IPS-NIHi11 (cell line): ENCODE measurements around the gene CLNS1A.
"Not testable (repeated sequence)": the region's sequence is repeated elsewhere in the genome, so short reads cannot be mapped to it uniquely, and the experiment has no call there.

Experiments used
- DNase-seq: peaks from one replicate; pipeline ENCODE4 v3.0.0; 2012; ENCODE audit warnings: mixed read lengths, low spot score

CLNS1A gene

DNA sequence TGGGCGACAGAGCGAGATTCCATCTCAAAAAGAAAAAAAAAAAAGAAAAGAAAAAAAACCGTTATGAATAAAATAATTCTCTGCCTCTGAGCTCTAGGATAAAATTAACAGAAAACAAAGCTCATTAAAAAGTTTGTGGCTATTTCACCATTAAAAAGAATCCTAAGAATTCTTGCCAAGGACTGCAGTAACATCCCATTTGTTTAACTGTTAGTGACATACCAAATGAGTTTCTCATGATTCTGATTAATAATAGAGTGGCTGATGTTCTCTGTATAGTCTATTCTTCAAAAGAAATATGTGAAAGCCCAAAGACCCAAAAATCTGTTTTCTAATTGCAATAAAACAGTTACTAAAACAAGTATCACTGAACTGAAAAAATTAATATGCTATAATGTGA lies 19.7 kb downstream of the CLNS1A start:
- no peak for DNase-seq

DNA sequence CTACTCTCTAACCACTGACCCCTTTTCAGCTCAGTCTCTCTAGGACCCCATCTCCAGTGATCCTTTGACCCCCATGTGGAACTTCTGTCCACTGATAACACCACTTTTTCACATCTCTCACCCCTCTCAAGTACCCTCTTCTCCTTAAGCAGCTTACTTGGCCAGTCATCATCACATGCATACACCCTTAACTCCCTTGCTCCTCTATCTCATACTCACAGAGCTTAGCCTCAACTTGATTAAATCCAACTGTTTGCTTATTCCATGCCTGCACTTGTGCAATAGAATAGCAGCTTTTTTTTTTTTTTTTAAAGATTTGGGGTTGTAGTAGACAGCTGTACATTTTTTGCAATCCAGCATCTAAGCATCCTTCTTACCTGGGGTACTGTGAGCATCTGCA lies 25.7 kb downstream of the CLNS1A start:
- no peak for DNase-seq

DNA sequence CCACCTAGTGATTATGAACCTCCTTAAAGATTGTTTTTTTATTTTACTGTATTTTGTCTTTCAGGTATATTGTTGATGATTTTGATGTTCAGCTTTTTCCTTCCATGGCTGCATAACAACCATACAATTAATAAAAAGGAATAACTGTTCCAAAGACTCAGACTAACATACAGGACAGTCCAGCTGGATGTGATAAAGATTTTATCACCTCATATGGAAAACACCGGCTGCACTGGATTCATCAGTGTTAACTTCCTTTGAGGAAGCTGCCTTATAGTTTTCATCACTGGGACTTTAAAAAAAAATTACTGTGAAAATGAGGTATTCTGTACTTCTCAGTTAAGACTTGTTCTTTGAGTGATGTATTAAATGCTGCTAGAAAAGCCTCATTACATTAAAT lies 28.4 kb downstream of the CLNS1A start:
- DNase-seq = no peak

DNA sequence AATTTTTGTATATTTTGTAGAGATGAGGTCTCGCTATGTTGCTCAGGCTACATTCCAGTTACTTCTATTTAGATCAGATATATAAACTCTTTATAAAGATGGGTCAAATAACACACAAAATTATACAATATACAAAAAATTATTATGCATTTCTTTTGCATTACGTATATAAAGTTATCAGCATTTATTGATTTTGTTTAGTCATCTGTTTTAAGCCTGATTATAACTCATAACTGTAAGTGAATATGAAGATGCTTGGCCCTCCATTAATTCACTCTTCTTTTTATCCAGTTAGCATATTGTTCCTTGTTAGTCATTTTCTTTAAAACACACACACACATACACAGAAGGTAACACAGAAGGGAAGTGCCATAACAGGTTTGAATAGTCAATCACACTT lies 33.3 kb downstream of the CLNS1A start:
- no peak for DNase-seq

DNA sequence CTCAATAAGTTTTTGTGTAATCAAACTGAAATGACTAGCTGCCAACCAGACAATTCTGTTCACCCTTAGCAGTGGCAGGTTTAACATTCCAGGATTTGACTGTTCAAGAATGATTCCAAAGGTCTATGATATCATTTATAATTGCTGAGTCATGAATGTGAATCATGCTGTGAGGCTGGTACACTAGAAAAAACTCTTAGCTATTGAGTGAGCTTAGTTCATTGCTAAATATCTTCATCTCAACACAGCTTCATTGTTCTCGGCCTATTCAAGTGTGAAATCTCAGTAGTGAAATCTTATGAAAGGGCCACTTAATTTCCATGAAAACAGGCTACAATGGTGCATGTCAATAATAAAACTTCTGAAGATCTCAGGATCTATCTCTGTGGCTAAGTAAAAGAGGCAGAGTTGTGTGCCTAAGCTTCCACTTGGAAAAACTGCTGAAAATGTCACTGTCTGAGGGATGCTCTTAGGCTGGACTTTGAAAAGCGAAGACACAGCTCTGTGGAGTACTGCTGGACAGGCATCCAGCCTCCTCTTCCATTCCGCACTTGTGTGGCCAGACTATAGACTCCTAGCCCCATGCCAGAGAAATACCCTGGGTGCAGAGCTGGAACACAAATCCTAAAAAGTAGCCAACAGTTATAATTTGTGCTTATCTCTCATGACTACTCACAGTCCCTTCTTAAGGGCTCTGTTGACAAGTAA lies 35.1 kb downstream of the CLNS1A start:
- DNase-seq = peak; percentile 21

DNA sequence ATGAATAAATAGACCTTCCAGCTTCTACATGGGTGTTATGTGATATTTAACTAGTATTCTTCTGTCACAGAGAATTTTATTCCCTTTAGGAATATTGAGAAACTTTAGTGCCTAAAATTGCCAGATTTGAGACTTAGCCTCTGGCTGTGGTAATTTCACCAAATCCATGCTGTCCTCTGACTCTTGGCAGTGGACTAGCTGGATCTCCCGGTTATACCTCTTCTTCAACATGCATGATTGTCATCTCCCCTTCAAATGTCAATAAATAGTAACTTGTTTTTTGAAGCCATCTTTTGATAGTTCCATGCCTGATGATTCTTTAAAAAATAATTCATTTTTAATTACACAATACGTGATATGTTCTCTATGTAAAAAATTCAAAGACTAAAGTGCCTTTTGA lies 39.4 kb downstream of the CLNS1A start:
- no peak for DNase-seq

DNA sequence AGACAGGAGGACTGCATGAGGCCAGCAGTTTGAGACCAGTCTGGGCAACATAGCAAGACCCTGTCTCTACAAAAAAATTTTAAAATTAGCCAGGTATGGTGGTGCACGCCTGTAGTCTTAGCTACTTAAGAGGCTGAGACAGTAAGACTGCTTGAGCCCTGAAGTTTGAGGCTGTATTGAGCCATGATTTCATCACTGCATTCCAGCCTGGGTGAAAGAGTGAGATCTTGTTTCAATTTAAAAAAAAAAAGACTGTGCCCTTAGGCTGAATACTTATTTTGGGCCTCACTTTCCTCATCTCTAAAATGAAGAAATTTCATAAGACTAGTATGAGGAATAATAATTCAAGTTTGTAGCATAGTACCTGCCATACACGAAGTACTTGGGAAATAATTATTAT lies 41.0 kb downstream of the CLNS1A start:
- no peak for DNase-seq

DNA sequence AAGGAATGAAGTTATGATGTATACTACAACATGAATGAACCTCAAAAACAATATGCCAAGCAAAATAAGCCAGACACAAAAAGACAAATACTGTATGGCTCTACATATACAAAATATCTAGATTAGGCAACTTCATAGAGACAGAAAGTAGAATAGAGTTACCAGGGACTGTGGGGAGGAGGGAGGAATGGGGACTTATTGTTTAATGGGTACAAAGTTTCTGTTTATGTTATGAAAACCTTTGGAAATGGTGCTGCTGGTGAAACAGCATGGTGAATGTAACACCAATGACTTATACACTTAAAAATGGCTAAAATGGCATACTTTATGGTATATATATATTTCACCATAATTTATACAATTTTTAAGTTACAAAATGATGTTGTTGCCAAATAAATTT lies 43.7 kb downstream of the CLNS1A start:
- DNase-seq = no peak

DNA sequence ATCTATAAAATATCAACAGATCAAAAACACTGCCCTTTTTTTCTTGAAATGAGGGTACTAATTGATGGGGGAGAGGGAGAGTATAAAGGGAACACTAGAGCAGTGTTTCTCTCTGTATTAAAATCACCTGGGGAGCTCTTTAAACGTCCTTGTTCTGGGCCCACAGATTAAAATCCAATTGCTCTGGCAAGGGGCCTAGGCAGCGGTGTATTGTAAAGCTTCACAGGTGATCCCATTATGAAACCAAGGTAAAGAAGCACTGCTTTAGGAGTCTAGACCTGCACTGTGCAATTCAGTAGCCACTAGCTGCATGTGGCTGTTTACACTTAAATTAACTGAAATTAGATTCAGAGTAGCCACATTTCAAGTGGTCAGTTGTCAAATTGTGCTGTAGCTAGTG lies 44.9 kb downstream of the CLNS1A start:
- no peak for DNase-seq

DNA sequence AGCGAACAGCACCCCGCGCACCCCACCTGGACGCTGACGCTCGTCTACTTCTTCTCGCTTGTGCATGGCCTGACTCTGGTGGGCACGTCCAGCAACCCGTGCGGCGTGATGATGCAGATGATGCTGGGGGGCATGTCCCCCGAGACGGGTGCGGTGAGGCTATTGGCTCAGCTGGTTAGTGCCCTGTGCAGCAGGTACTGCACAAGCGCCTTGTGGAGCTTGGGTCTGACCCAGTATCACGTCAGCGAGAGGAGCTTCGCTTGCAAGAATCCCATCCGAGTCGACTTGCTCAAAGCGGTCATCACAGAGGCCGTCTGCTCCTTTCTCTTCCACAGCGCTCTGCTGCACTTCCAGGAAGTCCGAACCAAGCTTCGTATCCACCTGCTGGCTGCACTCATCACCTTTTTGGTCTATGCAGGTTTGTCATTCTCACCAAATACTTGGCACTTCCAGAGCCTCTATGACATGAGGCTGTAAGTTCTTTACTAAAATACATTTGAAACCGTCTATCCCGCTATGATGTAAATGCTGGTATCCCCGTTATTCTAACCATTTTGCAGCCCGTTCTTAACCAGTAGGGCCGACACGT lies 47.3 kb downstream of the CLNS1A start:
- peak; percentile 34 for DNase-seq

DNA sequence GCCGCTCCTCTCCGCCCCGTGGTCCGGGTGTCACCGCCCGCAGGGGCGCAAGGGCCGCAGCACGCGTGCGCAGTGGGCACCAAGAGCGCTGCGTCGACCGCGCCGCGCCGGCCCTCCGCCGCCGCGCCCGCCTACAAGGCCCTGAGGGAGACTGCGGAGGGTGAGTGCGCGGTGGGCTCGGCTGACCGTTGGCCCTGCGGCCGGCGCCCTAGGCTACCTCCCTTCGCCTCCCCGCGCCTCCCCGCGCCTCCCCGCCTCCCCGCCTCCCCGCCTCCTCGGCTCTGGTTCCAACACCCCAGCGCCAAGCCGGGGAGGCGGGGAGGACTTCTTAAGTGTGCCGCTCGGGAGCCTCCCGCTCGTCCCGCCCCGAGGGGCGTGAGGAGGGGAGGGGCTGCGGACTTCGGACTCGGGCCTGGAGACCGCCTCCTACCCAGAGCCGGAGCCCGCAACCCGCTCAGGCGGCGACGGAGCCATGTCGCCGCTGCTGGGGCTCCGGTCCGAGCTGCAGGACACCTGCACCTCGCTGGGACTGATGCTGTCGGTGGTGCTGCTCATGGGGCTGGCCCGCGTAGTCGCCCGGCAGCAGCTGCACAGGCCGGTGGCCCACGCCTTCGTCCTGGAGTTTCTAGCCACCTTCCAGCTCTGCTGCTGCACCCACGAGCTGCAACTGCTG lies 47.9 kb downstream of the CLNS1A start, which contains the start of gene AQP11:
Gene AQP11, plus strand, starts transcription at position 433 of the 673 bp plus-strand sequence. Its CDS starts 40 bp downstream, at position 473.
- DNase-seq = peak; percentile 93

DNA sequence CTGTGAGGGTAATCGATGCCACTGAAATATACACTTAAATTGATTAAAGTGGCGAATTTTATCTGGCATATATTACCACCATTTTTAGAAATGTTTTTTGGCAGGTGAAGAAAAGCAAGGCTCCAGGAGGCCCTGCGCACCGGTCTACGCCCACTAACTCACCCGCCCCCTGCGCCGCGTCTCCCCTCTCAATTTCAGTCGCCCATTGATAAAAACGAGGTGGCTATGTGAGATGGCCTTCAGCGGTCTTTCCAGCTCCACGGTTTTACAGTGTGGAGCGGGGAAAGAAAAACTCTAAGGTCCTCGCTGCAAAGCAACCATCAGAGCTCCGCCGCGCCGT lies 48.4 kb downstream of the CLNS1A start:
- no peak for DNase-seq

DNA sequence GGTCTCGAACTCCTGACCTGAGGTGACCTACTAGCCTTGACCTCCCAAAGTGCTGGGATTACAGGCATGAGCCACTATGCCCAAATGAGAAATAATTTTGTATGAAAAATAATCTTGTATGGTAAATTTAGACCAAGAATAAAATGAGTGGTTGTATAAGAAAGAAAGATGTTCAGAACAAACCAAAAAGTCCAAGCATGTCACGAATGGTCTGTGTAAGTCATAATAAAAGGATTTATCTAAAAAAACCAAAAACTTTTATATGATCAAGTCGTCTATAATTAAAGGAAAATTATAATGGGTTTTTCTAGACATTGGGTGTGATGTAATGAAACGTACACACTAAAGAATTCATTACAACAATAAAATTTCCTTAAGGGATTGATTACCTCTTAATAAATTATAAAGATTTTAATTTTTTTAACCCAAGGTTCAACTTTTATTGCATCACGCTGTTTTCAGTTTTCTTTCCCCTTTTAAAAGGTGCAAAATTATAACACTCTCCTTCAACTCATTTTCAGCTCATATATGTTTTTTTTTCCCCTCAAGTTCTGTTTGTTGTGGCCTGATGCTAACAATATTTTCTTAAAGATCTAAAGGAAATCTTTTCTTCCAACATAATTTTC lies 56.8 kb downstream of the CLNS1A start:
- no peak for DNase-seq

DNA sequence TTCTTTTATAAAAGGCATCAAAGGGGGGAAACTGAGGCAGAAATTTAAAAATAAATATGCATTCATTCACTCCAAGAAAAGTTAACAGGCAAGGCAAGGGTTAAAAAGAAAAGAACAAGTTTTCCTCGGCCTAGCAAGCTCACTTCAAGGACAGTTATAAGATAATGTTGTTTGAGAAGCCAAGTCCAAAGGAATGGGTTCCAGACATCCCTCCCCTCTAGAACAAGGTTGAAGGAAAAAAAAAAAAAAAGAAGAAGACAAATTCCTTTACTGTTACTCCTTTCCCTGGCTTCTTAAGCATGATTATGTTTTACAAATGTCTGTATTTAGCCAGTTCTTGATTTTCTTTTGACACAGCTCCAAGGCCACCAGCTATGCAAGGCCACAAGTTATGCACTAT lies 62.2 kb downstream of the CLNS1A start:
- not testable (repeated sequence) for DNase-seq

DNA sequence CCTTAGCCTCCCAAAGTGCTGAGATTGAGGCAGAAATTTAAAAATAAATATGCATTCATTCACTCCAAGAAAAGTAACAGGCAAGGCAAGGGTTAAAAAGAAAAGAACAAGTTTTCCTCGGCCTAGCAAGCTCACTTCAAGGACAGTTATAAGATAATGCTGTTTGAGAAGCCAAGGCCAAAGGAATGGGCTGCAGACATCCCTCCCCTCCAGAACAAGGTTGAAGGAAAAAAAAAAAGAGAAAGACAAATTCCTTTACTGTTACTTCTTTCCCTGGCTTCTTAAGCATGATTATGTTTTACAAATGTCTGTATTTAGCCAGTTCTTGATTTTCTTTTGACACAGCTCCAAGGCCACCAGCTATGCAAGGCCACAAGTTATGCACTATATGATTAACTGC lies 66.7 kb downstream of the CLNS1A start:
- not testable (repeated sequence) for DNase-seq

DNA sequence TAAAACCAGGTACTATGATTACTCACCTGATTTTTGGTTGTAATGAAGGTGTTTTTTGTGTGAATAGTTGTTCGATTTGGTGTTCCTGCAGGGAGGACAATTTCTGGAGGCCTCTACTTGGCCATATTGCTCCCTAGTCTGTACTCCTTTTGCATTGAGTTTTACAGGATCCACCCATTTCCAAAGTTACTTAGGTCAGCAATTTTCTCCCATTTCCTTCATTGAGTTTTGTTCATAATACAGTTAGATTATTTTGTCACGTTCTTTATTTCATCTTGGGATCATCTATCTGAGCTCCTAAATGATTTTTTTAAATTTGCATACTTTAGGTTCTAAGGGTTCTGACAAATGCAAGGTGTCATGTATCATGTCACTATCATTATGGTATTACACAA lies 67.9 kb downstream of the CLNS1A start:
- DNase-seq = no peak

DNA sequence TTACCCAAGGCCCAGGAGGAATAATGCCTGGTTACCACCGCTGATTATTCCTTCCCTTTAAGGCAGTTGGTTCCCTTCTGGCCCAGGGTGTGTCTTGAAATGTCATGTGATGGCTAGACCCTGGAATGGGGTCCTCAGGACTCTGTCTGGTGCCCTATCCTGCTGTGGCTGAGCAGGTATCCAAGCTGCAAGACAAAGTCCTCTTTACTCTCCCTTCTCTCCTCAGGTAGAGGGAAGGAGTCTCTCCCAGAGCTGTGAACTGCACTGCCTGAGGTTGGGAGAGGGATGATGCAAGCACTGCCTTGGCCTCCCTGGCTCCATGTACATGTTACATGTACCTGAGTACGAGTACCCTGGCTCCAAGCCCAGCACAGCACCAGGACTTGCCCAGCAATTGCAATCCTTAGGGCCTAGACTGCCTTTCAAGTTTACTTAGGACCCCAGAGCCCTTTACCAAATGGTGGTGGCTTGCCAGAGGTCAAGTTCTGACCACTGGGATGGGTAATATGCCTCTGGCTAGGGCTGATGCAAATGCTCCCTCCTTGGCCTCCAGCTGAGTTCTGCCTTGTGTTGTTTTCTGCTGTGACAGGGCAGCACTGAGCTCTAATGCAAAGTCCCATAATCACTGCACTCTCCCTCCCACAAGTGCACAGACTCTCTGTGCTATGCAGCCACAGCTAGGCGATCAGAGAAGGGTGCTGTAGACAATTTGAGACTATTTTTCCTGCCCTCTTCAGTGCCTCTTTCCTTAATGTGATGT lies 68.5 kb downstream of the CLNS1A start:
- no peak for DNase-seq

DNA sequence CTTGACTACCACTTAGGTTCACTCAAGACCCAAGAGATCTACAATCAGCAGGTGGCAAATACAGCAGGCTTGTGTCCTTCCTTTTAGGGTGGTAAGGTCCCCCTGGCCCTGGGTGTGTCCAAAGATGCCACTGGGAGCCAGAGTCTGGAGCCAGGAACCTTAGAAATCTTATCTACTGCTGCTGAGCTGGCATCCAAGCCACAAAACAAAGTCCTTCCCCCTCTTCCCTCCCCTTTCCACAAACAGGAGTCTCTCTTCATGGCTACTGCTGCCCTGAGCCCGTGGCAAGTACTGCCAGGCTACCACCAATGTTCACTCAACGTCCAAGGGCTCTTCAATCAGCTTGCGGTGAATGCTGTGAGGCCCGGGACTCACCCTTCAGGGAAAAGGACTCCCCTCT lies 69.3 kb downstream of the CLNS1A start:
- DNase-seq = no peak
